Cardiac fibroblast (primary cell): Measurements from ENCODE around the gene ZNF219.

Source experiments
- DNase-seq, 2 donors: peaks; one replicate each; pipeline versions ENCODE4 v3.0.0 to v3.0.0-alpha.2; 2010; ENCODE audit warnings: low read depth in 2 of 2
- H3K4me3 ChIP-seq, 2 donors: replicated peaks in 1 of 2; 1 replicate in 1 of 2; 2 replicates in 1 of 2; pipeline ENCODE4 v1.5.1; 2011; ENCODE audit warnings: low read depth in 2 of 2, low read length in 2 of 2, mild to moderate bottlenecking in 2 of 2, moderate library complexity in 1 of 2
- TF ChIP-seq, protein P1 (sequence below): IDR thresholded peaks from one replicate; pipeline ENCODE4 v1.5.1; 2011; ENCODE audit warnings: low read depth, mild to moderate bottlenecking, low read length, inconsistent platforms

The ZNF219 gene

DNA sequence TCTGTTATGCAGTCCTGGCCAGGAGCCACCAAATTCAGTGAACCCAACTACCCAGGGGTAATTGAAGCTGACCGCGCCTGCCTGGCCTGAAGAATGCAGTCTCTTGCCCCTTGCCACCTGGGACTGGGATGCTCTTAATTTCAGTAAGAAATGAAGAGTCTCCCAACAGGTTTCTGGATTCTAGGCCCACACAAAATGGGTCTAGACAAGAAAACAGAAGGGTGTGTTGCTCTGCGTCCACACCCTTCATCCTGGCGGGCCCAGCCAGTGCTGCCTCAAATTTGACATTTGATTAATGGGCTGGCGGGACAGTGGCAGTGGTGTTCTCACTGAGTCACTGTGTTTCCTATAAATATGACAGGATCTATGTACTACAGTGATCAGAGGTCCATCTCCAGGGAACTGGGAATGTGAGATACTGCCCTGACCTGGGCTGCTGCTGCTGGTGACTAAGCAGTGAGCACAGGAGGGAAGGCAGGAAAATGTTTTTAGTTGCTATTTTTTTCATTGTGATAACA is 8.9 kb upstream of the ZNF219 start:
- DNase-seq, result peak in 1 of 2 donors; percentile 60
- H3K4me3 ChIP-seq, result no peak overlapping the region
- TF ChIP-seq, protein P1, sequence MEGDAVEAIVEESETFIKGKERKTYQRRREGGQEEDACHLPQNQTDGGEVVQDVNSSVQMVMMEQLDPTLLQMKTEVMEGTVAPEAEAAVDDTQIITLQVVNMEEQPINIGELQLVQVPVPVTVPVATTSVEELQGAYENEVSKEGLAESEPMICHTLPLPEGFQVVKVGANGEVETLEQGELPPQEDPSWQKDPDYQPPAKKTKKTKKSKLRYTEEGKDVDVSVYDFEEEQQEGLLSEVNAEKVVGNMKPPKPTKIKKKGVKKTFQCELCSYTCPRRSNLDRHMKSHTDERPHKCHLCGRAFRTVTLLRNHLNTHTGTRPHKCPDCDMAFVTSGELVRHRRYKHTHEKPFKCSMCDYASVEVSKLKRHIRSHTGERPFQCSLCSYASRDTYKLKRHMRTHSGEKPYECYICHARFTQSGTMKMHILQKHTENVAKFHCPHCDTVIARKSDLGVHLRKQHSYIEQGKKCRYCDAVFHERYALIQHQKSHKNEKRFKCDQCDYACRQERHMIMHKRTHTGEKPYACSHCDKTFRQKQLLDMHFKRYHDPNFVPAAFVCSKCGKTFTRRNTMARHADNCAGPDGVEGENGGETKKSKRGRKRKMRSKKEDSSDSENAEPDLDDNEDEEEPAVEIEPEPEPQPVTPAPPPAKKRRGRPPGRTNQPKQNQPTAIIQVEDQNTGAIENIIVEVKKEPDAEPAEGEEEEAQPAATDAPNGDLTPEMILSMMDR, result no peak

GRCh38 chr14:21106498-21107282 is 8.2 kb upstream of the ZNF219 start:
- peak overlapping the region in 1 of 2 donors; percentile 13 for H3K4me3 ChIP-seq
- DNase-seq, result peak; percentile 83 to 85
- TF ChIP-seq, protein P1, result peak; percentile 89

- DNase-seq, result peak; percentile 66 to 89
- H3K4me3 ChIP-seq, result peak overlapping the region in 1 of 2 donors; percentile 13
Observed at GRCh38 chr14:21106176-21106497, 7.7 kb upstream of the ZNF219 start.

GRCh38 chr14:21105095-21105494 is 6.6 kb upstream of the ZNF219 start:
- TF ChIP-seq, protein P1, result no peak
- H3K4me3 ChIP-seq, result no peak overlapping the region

More at GRCh38 chr14:21106176-21106497, 7.7 kb upstream of the ZNF219 start:
- TF ChIP-seq, protein P1, result no peak

GRCh38 chr14:21104448-21105060 is 6.1 kb upstream of the ZNF219 start:
- TF ChIP-seq, protein P1, result peak; percentile 99
- peak; percentile 87 for DNase-seq
- peak overlapping the region; percentile 69 to 71 for H3K4me3 ChIP-seq

More at GRCh38 chr14:21105095-21105494, 6.6 kb upstream of the ZNF219 start:
- DNase-seq, result no peak

- DNase-seq, result peak; percentile 98
- peak overlapping the region; percentile 69 to 71 for H3K4me3 ChIP-seq
- TF ChIP-seq, protein P1, result peak; percentile 79
Observed at GRCh38 chr14:21103710-21104447, 5.4 kb upstream of the ZNF219 start.
